ENCODE measurements around the gene SEC14L2.

DNA sequence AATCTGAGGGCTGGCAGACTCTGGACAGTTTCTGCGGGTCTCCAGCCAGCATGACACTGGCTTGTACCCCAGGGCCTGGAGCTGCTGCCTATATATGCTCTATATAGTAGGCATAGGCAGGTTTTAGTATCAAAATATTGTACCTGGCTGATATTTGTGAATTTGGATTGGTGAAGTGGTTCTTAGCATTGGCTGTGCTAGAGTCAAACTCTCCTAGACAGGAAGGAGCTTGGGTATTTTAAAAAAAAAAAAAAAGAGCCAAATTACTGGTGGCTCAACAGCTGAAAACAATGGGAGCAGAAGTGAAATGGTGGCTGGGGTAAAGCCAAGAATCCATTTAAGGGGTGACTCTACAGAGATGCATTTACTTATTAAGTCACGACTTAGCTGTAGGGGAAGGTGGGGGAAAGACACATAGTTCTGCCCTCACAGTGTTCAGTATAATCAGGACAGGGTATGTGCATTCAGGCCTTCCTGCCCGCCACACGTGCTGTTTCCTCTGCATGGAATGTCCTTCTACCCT, 17.8 kb downstream of the SEC14L2 start:
- TF ChIP-seq, protein P1, sequence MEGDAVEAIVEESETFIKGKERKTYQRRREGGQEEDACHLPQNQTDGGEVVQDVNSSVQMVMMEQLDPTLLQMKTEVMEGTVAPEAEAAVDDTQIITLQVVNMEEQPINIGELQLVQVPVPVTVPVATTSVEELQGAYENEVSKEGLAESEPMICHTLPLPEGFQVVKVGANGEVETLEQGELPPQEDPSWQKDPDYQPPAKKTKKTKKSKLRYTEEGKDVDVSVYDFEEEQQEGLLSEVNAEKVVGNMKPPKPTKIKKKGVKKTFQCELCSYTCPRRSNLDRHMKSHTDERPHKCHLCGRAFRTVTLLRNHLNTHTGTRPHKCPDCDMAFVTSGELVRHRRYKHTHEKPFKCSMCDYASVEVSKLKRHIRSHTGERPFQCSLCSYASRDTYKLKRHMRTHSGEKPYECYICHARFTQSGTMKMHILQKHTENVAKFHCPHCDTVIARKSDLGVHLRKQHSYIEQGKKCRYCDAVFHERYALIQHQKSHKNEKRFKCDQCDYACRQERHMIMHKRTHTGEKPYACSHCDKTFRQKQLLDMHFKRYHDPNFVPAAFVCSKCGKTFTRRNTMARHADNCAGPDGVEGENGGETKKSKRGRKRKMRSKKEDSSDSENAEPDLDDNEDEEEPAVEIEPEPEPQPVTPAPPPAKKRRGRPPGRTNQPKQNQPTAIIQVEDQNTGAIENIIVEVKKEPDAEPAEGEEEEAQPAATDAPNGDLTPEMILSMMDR (conservative IDR thresholded peaks at IDR 0.05; ENCODE audit: low read depth, low read length) = no peak
- TF ChIP-seq EZH2 (IDR thresholded peaks at IDR 0.05; ENCODE audit: borderline replicate concordance, low read depth, low read length, poor library complexity, severe bottlenecking) = no peak
